Occipital lobe (tissue), 2 donors: ENCODE results near the gene PLB1. TPM values are rescaled to one million over a fixed set of nuclear protein-coding genes. Genes with fewer than 3 reads are reported as not detected.

ENCODE experiments used
- DNase-seq: peaks from one replicate; lab custom pipeline; 2025; lab: John Stamatoyannopoulos, UW
- total RNA-seq: library from RNA; depleted of rRNA; stranded (reverse); fragments of >200 nt; gene quantifications from one replicate; pipeline ENCODE4 v1.2.3, GENCODE V29; 2014

Gene PLB1
- total RNA-seq, 1 donor from 2014 or later, result 2.3 TPM

- DNase-seq, result no peak
Measured at GRCh38 chr2:28640260-28640907, 144.5 kb downstream of the PLB1 start.

GRCh38 chr2:28640908-28641300 is 145.0 kb downstream of the PLB1 start:
- no peak for DNase-seq

- no peak for DNase-seq
Measured at GRCh38 chr2:28642796-28643195, 146.9 kb downstream of the PLB1 start.

- no peak for DNase-seq
Measured at GRCh38 chr2:28643327-28643726, 147.5 kb downstream of the PLB1 start.

GRCh38 chr2:28643911-28644334 is 148.1 kb downstream of the PLB1 start:
- no peak for DNase-seq

GRCh38 chr2:28644760-28645159 is 148.9 kb downstream of the PLB1 start:
- no peak for DNase-seq

- DNase-seq, result no peak
Measured at GRCh38 chr2:28645553-28645952, 149.7 kb downstream of the PLB1 start.

GRCh38 chr2:28647682-28648081 is 151.8 kb downstream of the PLB1 start:
- no peak for DNase-seq

- no peak for DNase-seq
Measured at GRCh38 chr2:28648147-28648546, 152.3 kb downstream of the PLB1 start.

GRCh38 chr2:28648671-28649395 is 153.0 kb downstream of the PLB1 start:
- no peak for DNase-seq

GRCh38 chr2:28649481-28650265 is 153.8 kb downstream of the PLB1 start:
- no peak for DNase-seq

- DNase-seq, result no peak
Measured at GRCh38 chr2:28650266-28650584, 154.4 kb downstream of the PLB1 start.

GRCh38 chr2:28652217-28652616 is 156.4 kb downstream of the PLB1 start:
- no peak for DNase-seq

GRCh38 chr2:28653892-28654662 is 158.2 kb downstream of the PLB1 start:
- no peak for DNase-seq

- DNase-seq, result no peak
Measured at GRCh38 chr2:28654663-28655320, 158.9 kb downstream of the PLB1 start.

- DNase-seq, result no peak
Measured at GRCh38 chr2:28656937-28657615, 161.2 kb downstream of the PLB1 start.

- no peak for DNase-seq
Measured at GRCh38 chr2:28658369-28658768, 162.5 kb downstream of the PLB1 start.

- DNase-seq, result no peak
Measured at GRCh38 chr2:28659127-28659526, 163.3 kb downstream of the PLB1 start.

- DNase-seq, result no peak
Measured at GRCh38 chr2:28661589-28662001, 165.7 kb downstream of the PLB1 start.

GRCh38 chr2:28662044-28662443 is 166.2 kb downstream of the PLB1 start:
- no peak for DNase-seq
